H9 (cell line): ENCODE measurements around the gene MORN1. TPM values are rescaled to one million over a fixed set of nuclear protein-coding genes. Genes with fewer than 3 reads are reported as not detected.
A peak's percentile ranks its signal among the peaks of the same experiment; 100 is the strongest.

Experiments
- DNase-seq: peaks from one replicate; pipeline ENCODE4 v3.0.0-alpha.2; 2017
- H2AFZ ChIP-seq: one replicate; pipeline ENCODE4 v1.6.1; 2013; ENCODE audit warnings: mild to moderate bottlenecking, low read length, control low read depth, moderate library complexity
- H2AK5ac ChIP-seq: 2 replicates; pipeline ENCODE4 v1.6.1; 2013; ENCODE audit warnings: low read length, control low read depth, mixed read lengths; ENCODE audit not compliant: insufficient read length
- H2BK120ac ChIP-seq: one replicate; pipeline ENCODE4 v1.6.1; 2013; ENCODE audit warnings: low read depth, mild to moderate bottlenecking, low read length, control low read depth, inconsistent platforms; ENCODE audit not compliant: poor library complexity, severe bottlenecking
- H2BK12ac ChIP-seq: 2 replicates; pipeline ENCODE4 v1.6.1; 2013; ENCODE audit warnings: low read length, control low read depth, mixed read lengths, low read depth; ENCODE audit not compliant: insufficient read length
- H2BK15ac ChIP-seq: 2 replicates; pipeline ENCODE4 v1.6.1; 2013; ENCODE audit warnings: low read depth, low read length, control low read depth
- H2BK20ac ChIP-seq: one replicate; pipeline ENCODE4 v1.6.1; 2013; ENCODE audit warnings: low read depth, mild to moderate bottlenecking, low read length, control low read depth, inconsistent platforms; ENCODE audit not compliant: poor library complexity, severe bottlenecking
- H2BK5ac ChIP-seq: 2 replicates; pipeline ENCODE4 v1.6.1; 2013; ENCODE audit warnings: low read length, control low read depth, mixed read lengths; ENCODE audit not compliant: insufficient read length
- H3K14ac ChIP-seq: 2 replicates; pipeline ENCODE4 v1.6.1; 2013; ENCODE audit warnings: low read length, control low read depth; ENCODE audit not compliant: insufficient read depth
- H3K18ac ChIP-seq: 2 replicates; pipeline ENCODE4 v1.6.1; 2013; ENCODE audit warnings: low read depth, mild to moderate bottlenecking, mixed read lengths, low read length, control low read depth; ENCODE audit not compliant: insufficient read length
- H3K23ac ChIP-seq: 2 replicates; pipeline ENCODE4 v1.6.1; 2013; ENCODE audit warnings: low read length, control low read depth, mixed read lengths, low read depth; ENCODE audit not compliant: insufficient read length
- H3K23me2 ChIP-seq: 2 replicates; pipeline ENCODE4 v1.6.1; 2013; ENCODE audit warnings: low read depth, mild to moderate bottlenecking, mixed read lengths, low read length, control low read depth; ENCODE audit not compliant: insufficient read length, poor library complexity, severe bottlenecking
- H3K27ac ChIP-seq: 2 replicates; pipeline ENCODE4 v1.5.1; 2013; ENCODE audit warnings: low read length, control low read depth, mixed read lengths, low read depth; ENCODE audit not compliant: insufficient read length
- H3K27me3 ChIP-seq: 2 replicates; pipeline ENCODE4 v1.6.1; 2013; ENCODE audit warnings: low read length, control low read depth, inconsistent platforms; ENCODE audit not compliant: insufficient read depth
- H3K4ac ChIP-seq: 2 replicates; pipeline ENCODE4 v1.6.1; 2013; ENCODE audit warnings: low read depth, mild to moderate bottlenecking, control low read depth, inconsistent platforms, low read length, moderate library complexity
- H3K4me1 ChIP-seq: 2 replicates; pipeline ENCODE4 v1.6.1; 2013; ENCODE audit warnings: low read length, control low read depth, inconsistent platforms; ENCODE audit not compliant: insufficient read depth
- H3K4me2 ChIP-seq: 2 replicates; pipeline ENCODE4 v1.6.1; 2013; ENCODE audit warnings: low read length, control low read depth, mixed read lengths; ENCODE audit not compliant: insufficient read length, insufficient read depth
- H3K56ac ChIP-seq: 2 replicates; pipeline ENCODE4 v1.6.1; 2013; ENCODE audit warnings: low read depth, mild to moderate bottlenecking, mixed read lengths, low read length, control low read depth; ENCODE audit not compliant: insufficient read length
- H3K79me1 ChIP-seq: 2 replicates; pipeline ENCODE4 v1.6.1; 2013; ENCODE audit warnings: low read depth, mild to moderate bottlenecking, moderate library complexity, low read length, control low read depth, inconsistent platforms; ENCODE audit not compliant: insufficient read depth, poor library complexity, severe bottlenecking
- H3K79me2 ChIP-seq: 2 replicates; pipeline ENCODE4 v1.6.1; 2013; ENCODE audit warnings: low read length, control low read depth, inconsistent platforms; ENCODE audit not compliant: insufficient read depth
- H3K9ac ChIP-seq: 2 replicates; pipeline ENCODE4 v1.6.1; 2013; ENCODE audit warnings: low read length, control low read depth, mixed read lengths; ENCODE audit not compliant: insufficient read length; ENCODE audit errors: extremely low read depth
- H3K9me3 ChIP-seq: one replicate; pipeline ENCODE4 v1.6.1; 2013; ENCODE audit warnings: low read depth, low read length, inconsistent platforms; ENCODE audit not compliant: control insufficient read depth
- H3T11ph ChIP-seq: one replicate; pipeline ENCODE4 v1.6.1; 2013; ENCODE audit warnings: mild to moderate bottlenecking, low read length, control low read depth, inconsistent platforms
- H4K20me1 ChIP-seq: one replicate; pipeline ENCODE4 v1.6.1; 2013; ENCODE audit not compliant: control insufficient read depth, insufficient read length, insufficient read depth
- H4K5ac ChIP-seq: 2 replicates; pipeline ENCODE4 v1.6.1; 2013; ENCODE audit warnings: low read depth, mild to moderate bottlenecking, mixed read lengths, low read length, control low read depth; ENCODE audit not compliant: insufficient read length
- H4K8ac ChIP-seq: replicated peaks from 2 replicates; pipeline ENCODE4 v1.6.1; 2013; ENCODE audit warnings: low read length, control low read depth, mixed read lengths, low read depth; ENCODE audit not compliant: insufficient read length
- H4K91ac ChIP-seq: 2 replicates; pipeline ENCODE4 v1.6.1; 2013; ENCODE audit warnings: low read depth, mild to moderate bottlenecking, moderate library complexity, mixed read lengths, low read length, control low read depth; ENCODE audit not compliant: insufficient read length
- H3K27ac Mint-ChIP-seq, 3 experiments: 2 replicates in 2 of 3; 3 replicates in 1 of 3; pipeline ENCODE4 v1.8.0; 2020 to 2021; ENCODE audit warnings: mixed read lengths in 3 of 3, mild to moderate bottlenecking in 1 of 3, moderate library complexity in 1 of 3
- H3K27me3 Mint-ChIP-seq: 2 replicates; pipeline ENCODE4 v1.8.0; 2021; ENCODE audit warnings: low read depth, mild to moderate bottlenecking, moderate library complexity, mixed read lengths
- H3K36me3 Mint-ChIP-seq, 3 experiments: 2 replicates in 2 of 3; 3 replicates in 1 of 3; pipeline ENCODE4 v1.8.0; 2020 to 2021; ENCODE audit warnings: low read depth in 3 of 3, mixed read lengths in 3 of 3; ENCODE audit not compliant: insufficient read depth in 1 of 3
- H3K4me1 Mint-ChIP-seq, 2 experiments: 2 replicates each; pipeline ENCODE4 v1.8.0; 2020; ENCODE audit warnings: mixed read lengths in 2 of 2
- H3K4me3 Mint-ChIP-seq, 2 experiments: 2 replicates in 1 of 2; 3 replicates in 1 of 2; pipeline ENCODE4 v1.8.0; 2020 to 2021; ENCODE audit warnings: mild to moderate bottlenecking in 2 of 2, mixed read lengths in 2 of 2, moderate library complexity in 1 of 2
- H3K9me3 Mint-ChIP-seq, 2 experiments: 2 replicates in 1 of 2; 3 replicates in 1 of 2; pipeline ENCODE4 v1.8.0; 2020; ENCODE audit warnings: mild to moderate bottlenecking in 2 of 2, mixed read lengths in 2 of 2, moderate library complexity in 1 of 2
- CTCF ChIP-seq: fragments of 200-600 bp; sonication (generic); conservative IDR thresholded peaks from 3 replicates; pipeline ENCODE4 v1.8.0; 2021; ENCODE audit warnings: antibody characterized with exemption, mild to moderate bottlenecking
- WGBS: extraction: QIAGEN DNeasy Blood & Tissue Kit; methylation state at CpG from one replicate; pipeline ENCODE4 v1.1.7; 2013; ENCODE audit warnings: missing lambda C conversion rate, low lambda C conversion rate, mixed read lengths; ENCODE audit not compliant: insufficient read length; ENCODE audit errors: extremely low coverage; 5-methylcytosine and 5-hydroxymethylcytosine counted together
- total RNA-seq: library from RNA; stranded (reverse); gene quantifications from 2 replicates; pipeline ENCODE4 v1.2.1, GENCODE V29; 2021

Gene MORN1
- total RNA-seq, 1 experiment from 2014 or later, result 12.7 TPM

- no peak overlapping the region for H2BK15ac ChIP-seq
- H3K79me1 ChIP-seq, result peaks cover 5% of the 10 kb centered on the region
- no peak overlapping the region for H3K14ac ChIP-seq
- H3K79me2 ChIP-seq, result peaks cover 30% of the 10 kb centered on the region; the same call in 1 of the 2 replicates
- no CpG with 5 or more reads among the region's 7 CpGs for WGBS
- no peak overlapping the region for H3K23ac ChIP-seq
- H2BK5ac ChIP-seq, result no peak overlapping the region
- H3K27me3 ChIP-seq, result no peaks in the 10 kb centered on the region
- H4K8ac ChIP-seq, result no peak overlapping the region
- H4K91ac ChIP-seq, result no peak overlapping the region
- H2AFZ ChIP-seq, result no peak overlapping the region
- no peaks in the 10 kb centered on the region for H3K9me3 ChIP-seq
- Mint-ChIP-seq H3K36me3 (peaks cover 0 to 4% (median 3%) of the 10 kb centered on the region in 3 experiments; a peak in 2 of 7 replicates), H3K27me3 (no peaks in the 10 kb centered on the region; the same call in 1 of the 2 replicates), H3K27ac (peak overlapping the region; percentile 85 to 95 (median 87)), H3K9me3 (no peaks in the 10 kb centered on the region; a peak in 1 of 5 replicates), H3K4me1 (peaks cover 28 to 46% of the 10 kb centered on the region in 2 experiments), H3K4me3 (no peak overlapping the region; a peak in 1 of 5 replicates)
- no peak overlapping the region for H3K4me2 ChIP-seq
- H3K56ac ChIP-seq, result no peak overlapping the region
- H3K23me2 ChIP-seq, result no peaks in the 10 kb centered on the region
- no peak overlapping the region for H4K5ac ChIP-seq
- H3K4ac ChIP-seq, result no peak overlapping the region
- H3K9ac ChIP-seq, result no peak overlapping the region
- no peak overlapping the region for H3K18ac ChIP-seq
- no peak overlapping the region for H2BK20ac ChIP-seq
- no peak overlapping the region for H3K27ac ChIP-seq
- no peak overlapping the region for H2BK120ac ChIP-seq
- H4K20me1 ChIP-seq, result peaks cover 3% of the 10 kb centered on the region
- H3K4me1 ChIP-seq, result no peaks in the 10 kb centered on the region; the same call in 1 of the 2 replicates
- H3T11ph ChIP-seq, result no peak overlapping the region
- no peak overlapping the region for H2BK12ac ChIP-seq
- no peak overlapping the region for H2AK5ac ChIP-seq
- TF ChIP-seq CTCF, result no peak
- no peak for DNase-seq
Observed at GRCh38 chr1:2290171-2290578, 101.2 kb downstream of the MORN1 start.
